Activated naive CD8-positive, alpha-beta T cell treated with anti-CD3 and anti-CD28 coated beads, Interleukin-2, amount 10 ng/mL, durations not matched to agents 7 days and 5 days (primary cell): ENCODE data around the gene CARM1. TPM values are rescaled to one million over a fixed set of nuclear protein-coding genes. Genes with fewer than 3 reads are reported as not detected.

Experiments
- ATAC-seq: fragments of 150-1000 bp; cut with Tn5 transposase; one replicate; pipeline ENCODE4 v1.10.0; 2021; ENCODE audit warnings: low read depth, moderate library complexity
- POLR2A ChIA-PET: fragments of 350-600 bp; sonication (Branson Sonifier 250); formaldehyde crosslinking; loops from one replicate; lab custom pipeline; 2021; ENCODE audit warnings: antibody characterized with exemption; lab: Charles Lee
- DNase-seq: peaks from one replicate; pipeline ENCODE4 v3.0.0; 2021
- H3K27ac Mint-ChIP-seq: one replicate; pipeline ENCODE4 v1.8.0; 2022; ENCODE audit warnings: mild to moderate bottlenecking, mixed read lengths
- H3K27me3 Mint-ChIP-seq: one replicate; pipeline ENCODE4 v1.8.0; 2022; ENCODE audit warnings: mild to moderate bottlenecking, moderate library complexity, mixed read lengths
- H3K36me3 Mint-ChIP-seq: one replicate; pipeline ENCODE4 v1.8.0; 2021; ENCODE audit warnings: mild to moderate bottlenecking, mixed read lengths
- H3K4me1 Mint-ChIP-seq: one replicate; pipeline ENCODE4 v1.8.0; 2021; ENCODE audit warnings: mixed read lengths
- H3K4me3 Mint-ChIP-seq: one replicate; pipeline ENCODE4 v1.8.0; 2022; ENCODE audit warnings: mild to moderate bottlenecking, moderate library complexity, mixed read lengths
- H3K9me3 Mint-ChIP-seq: one replicate; pipeline ENCODE4 v1.8.0; 2021; ENCODE audit warnings: mixed read lengths
- total RNA-seq, 2 experiments: library from RNA; stranded (reverse); gene quantifications; one replicate each; pipeline ENCODE4 v1.2.3, GENCODE V29; 2021

CARM1 gene
- total RNA-seq, 2 experiments from 2014 or later, result 28.3 to 31.5 TPM

DNA sequence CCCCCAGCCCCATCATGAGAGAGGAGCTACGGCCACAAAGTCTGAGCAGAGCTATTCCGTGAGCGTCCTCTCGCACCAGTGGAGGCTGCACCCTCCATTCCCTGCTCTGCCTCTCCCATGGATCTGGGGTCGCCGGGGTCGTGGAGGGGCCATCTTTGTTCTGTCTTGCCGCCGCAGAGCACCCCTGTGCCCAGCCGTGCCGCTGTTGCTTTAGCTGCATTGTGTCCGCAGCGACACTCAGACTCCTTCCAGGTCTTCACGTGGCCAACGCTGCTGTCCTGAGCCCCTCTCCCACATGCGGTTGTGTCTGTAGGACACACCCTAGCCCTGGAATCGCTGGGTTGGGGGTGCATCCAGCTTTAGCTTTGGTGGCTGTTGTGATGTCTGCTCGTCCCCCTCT is 41.3 kb downstream of the CARM1 start:
- Mint-ChIP-seq H3K27me3 (no peaks in the 10 kb centered on the region), H3K4me3 (no peak overlapping the region), H3K36me3 (peaks cover 3% of the 10 kb centered on the region), H3K4me1 (no peaks in the 10 kb centered on the region), H3K27ac (no peak overlapping the region), H3K9me3 (no peaks in the 10 kb centered on the region)
- POLR2A ChIA-PET, result interaction anchor here (0.5 to 0.7 kb wide), 2 partner anchors 26 to 354 kb away, joined by 3 to 5 read pairs; no protein-coding TSS in a partner anchor
- no peak for ATAC-seq
- DNase-seq, result no peak

DNA sequence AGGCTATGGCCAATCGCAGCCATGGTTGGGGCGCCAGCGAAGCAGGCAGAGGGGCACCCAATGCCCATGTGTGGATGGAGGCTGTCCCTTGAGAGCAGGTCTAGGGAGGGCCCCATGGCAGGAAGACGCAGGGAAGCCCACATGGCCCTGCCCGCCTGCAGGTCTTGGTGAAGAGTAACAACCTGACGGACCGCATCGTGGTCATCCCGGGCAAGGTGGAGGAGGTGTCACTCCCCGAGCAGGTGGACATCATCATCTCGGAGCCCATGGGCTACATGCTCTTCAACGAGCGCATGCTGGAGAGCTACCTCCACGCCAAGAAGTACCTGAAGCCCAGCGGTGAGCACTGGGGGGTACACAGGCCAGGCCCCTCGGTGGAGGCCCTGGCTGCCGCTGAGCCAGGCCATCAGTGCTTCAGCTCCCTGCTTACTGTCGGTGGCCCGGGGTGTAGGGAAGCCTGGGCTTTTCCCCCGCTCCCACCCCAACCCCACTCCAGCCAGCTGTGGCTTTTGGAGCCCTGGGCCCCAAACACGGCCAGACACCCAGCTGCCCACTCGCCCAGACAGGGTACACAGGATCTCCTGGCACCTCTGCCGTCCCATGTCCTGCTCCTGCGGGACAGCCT is 42.5 kb downstream of the CARM1 start:
- POLR2A ChIA-PET, result no interaction called here

DNA sequence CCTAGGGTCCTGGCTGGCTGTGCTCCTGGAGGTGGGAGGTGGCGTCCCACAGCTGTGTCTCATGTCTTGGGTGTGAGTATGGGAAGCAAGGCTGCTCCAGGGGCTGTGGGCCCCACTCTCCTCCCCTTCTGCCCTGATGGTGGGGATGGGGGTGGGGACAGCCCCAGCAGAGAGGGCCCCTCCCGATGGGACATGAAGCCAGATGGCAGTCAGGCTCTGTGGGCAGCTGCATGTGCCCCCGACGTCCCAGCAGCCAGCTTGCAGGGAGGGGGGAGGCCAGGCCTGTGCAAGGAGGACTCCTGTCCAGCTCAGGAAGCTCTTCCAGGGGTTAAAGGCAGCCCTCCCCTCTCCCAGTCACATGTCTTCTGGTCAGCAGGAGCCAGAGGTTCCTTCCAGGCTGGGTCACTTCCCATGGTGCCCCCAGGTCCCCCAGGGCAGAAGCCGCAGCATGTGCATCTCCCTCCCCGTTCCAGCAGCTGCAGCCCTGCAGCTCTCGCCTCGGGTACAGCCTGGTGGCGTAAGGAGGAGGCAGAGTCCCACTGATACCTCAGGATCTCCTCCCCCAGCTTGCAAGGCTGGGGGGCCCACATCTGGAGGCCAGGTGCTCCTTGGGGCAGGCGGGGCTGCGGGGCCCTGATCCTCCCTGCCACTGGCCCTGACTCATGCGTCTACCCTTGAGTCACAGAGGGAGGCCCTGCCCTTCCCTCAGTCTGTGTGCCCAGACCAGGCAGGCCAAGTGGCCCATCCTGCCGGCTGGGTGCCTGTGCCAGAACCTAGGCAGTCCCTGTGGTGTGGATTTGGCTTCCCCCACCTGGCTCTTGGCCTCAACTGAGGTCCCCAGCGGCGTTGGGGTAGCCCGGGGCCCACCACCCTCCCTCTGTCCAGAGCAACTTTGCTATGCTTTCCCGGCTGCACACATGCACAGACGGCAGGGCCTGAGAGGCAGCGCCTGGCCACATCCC is 44.1 kb downstream of the CARM1 start:
- POLR2A ChIA-PET, result no interaction called here
- no peaks in the 10 kb centered on the region for H3K4me1 Mint-ChIP-seq
- H3K4me3 Mint-ChIP-seq, result no peak overlapping the region
- no peak overlapping the region for H3K27ac Mint-ChIP-seq
- no peaks in the 10 kb centered on the region for H3K9me3 Mint-ChIP-seq
- no peaks in the 10 kb centered on the region for H3K27me3 Mint-ChIP-seq
- peaks cover 2% of the 10 kb centered on the region for H3K36me3 Mint-ChIP-seq
- ATAC-seq (no peak), DNase-seq (no peak)

More for the DNA sequence above, 42.5 kb downstream of the CARM1 start:
- Mint-ChIP-seq H3K9me3 (no peaks in the 10 kb centered on the region), H3K27ac (no peak overlapping the region), H3K4me1 (no peaks in the 10 kb centered on the region), H3K27me3 (no peaks in the 10 kb centered on the region), H3K36me3 (peaks cover 2% of the 10 kb centered on the region), H3K4me3 (no peak overlapping the region)
- DNase-seq, result no peak
- no peak for ATAC-seq

DNA sequence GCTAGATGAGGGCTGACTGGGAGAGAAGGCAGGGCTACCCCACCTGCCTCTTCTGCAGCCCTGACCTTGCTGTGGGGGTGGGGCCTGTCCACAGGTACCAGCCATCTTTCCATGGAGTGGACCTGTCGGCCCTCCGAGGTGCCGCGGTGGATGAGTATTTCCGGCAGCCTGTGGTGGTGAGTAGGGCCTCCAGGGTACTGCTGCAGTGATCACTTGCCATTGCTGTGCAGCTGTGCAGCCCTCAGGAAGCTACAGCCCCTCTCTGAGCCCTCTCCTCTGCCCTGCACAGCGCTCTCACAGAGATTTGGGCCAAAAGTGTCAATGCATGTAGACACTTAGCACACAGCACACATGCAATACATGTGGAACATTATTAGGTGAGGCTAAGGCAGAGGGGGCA is 45.2 kb downstream of the CARM1 start:
- no peak for ATAC-seq
- DNase-seq, result no peak
- H3K4me1 Mint-ChIP-seq, result no peaks in the 10 kb centered on the region
- H3K4me3 Mint-ChIP-seq, result no peak overlapping the region
- no peaks in the 10 kb centered on the region for H3K9me3 Mint-ChIP-seq
- H3K27ac Mint-ChIP-seq, result no peak overlapping the region
- H3K27me3 Mint-ChIP-seq, result no peaks in the 10 kb centered on the region
- peaks cover 3% of the 10 kb centered on the region for H3K36me3 Mint-ChIP-seq
- POLR2A ChIA-PET, result no interaction called here

DNA sequence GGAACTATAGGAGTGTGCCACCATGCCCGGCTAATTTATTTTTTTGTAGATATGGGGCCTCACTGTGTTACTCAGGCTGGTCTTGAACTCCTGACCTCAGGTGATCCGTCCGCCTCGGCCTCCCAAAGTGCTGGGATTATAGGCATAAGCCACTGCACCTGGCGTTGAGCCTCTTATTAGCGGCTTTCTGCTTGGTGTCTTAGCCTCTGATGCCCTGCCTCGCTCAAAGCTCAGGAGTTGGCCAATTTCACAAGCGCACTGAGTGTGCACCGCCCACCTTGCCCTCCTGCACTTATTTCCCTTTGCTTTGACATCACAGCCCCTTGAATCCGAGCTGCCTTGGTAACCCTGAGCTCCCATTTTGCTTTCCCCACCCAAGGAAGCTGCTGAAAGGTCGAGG is 47.0 kb downstream of the CARM1 start:
- no peaks in the 10 kb centered on the region for H3K27me3 Mint-ChIP-seq
- peaks cover 2% of the 10 kb centered on the region for H3K36me3 Mint-ChIP-seq
- POLR2A ChIA-PET, result interaction anchor here (1.0 kb wide), 1 partner anchor 10 kb away, joined by 3 read pairs; no protein-coding TSS in a partner anchor

DNA sequence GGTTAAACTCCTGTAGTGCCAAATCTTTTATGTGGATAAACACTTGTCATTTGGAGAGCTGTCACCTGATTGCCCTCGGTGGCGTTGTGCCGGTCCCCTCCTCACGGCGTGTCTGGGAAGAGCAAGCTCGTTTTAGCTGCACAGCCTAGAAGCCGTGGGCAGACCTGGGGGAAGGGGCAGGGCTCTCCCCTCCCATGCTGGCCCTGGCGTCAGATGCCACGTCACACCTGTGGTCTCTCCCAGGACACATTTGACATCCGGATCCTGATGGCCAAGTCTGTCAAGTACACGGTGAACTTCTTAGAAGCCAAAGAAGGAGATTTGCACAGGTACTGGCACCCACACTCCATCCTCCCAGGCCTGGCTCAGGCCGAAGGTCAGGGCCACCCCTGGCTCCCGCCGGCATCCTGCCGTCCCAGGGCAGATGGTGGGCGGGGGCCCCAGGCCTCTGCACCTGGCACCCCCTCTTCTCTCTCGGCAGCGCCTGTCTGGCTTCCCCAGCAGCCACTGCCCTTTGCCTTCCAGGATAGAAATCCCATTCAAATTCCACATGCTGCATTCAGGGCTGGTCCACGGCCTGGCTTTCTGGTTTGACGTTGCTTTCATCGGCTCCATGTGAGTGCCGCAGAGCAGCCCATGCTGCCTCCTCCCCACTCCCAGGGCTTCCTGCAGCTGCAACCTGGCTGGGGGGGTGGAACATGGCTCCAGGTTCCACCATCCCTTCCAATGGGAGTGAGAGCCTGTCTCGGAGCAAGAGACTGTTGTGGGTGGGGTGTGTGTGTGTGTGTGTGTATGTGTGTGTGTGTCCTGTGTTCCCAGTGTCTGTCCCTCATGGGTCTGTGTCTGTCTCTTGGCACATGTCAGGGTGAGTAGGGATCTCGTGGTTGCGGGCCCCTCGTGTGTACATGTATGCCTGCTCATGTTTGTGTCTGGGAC is 48.3 kb downstream of the CARM1 start:
- Mint-ChIP-seq H3K4me3 (no peak overlapping the region), H3K27me3 (no peaks in the 10 kb centered on the region), H3K36me3 (peaks cover 2% of the 10 kb centered on the region), H3K27ac (no peak overlapping the region), H3K9me3 (no peaks in the 10 kb centered on the region), H3K4me1 (no peaks in the 10 kb centered on the region)
- POLR2A ChIA-PET, result no interaction called here
- ATAC-seq (no peak), DNase-seq (no peak)

More for the DNA sequence above, 47.0 kb downstream of the CARM1 start:
- Mint-ChIP-seq H3K4me3 (no peak overlapping the region), H3K9me3 (no peaks in the 10 kb centered on the region), H3K4me1 (no peaks in the 10 kb centered on the region), H3K27ac (no peak overlapping the region)
- ATAC-seq (no peak), DNase-seq (no peak)

DNA sequence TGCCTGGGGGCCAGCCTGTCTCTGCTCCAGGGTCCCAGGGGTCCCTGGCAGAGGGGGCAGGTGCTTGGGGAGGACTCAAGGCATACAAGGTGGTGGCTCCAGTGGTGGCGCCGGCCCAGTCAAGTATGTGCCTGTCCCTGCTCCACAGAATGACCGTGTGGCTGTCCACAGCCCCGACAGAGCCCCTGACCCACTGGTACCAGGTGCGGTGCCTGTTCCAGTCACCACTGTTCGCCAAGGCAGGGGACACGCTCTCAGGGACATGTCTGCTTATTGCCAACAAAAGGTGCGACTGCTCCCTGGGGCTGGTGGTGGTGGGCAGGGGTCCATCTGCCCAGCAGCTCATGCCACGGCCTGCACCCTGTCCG is 48.9 kb downstream of the CARM1 start:
- no peaks in the 10 kb centered on the region for H3K27me3 Mint-ChIP-seq
- H3K36me3 Mint-ChIP-seq, result peaks cover 2% of the 10 kb centered on the region
- DNase-seq (no peak), ATAC-seq (no peak)
- POLR2A ChIA-PET, result no interaction called here
- no peaks in the 10 kb centered on the region for H3K9me3 Mint-ChIP-seq
- H3K27ac Mint-ChIP-seq, result no peak overlapping the region
- H3K4me3 Mint-ChIP-seq, result no peak overlapping the region
- no peaks in the 10 kb centered on the region for H3K4me1 Mint-ChIP-seq

DNA sequence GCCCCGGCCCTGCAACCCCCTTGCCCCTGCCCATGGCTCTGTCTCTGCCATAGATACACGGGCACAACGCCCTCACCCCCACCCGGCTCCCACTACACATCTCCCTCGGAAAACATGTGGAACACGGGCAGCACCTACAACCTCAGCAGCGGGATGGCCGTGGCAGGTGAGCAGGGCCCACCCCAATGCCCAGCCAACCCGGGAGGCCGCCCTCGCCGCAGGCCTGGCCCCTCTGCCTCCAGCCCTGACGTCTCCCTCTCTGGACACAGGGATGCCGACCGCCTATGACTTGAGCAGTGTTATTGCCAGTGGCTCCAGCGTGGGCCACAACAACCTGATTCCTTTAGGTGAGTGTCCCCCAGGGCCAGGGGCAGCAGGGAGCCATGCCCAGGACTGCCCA is 49.4 kb downstream of the CARM1 start:
- no peaks in the 10 kb centered on the region for H3K9me3 Mint-ChIP-seq
- DNase-seq, result no peak
- H3K4me3 Mint-ChIP-seq, result no peak overlapping the region
- H3K36me3 Mint-ChIP-seq, result peaks cover 2% of the 10 kb centered on the region
- no peak for ATAC-seq
- no peaks in the 10 kb centered on the region for H3K4me1 Mint-ChIP-seq
- no peak overlapping the region for H3K27ac Mint-ChIP-seq
- POLR2A ChIA-PET, result no interaction called here
- no peaks in the 10 kb centered on the region for H3K27me3 Mint-ChIP-seq

DNA sequence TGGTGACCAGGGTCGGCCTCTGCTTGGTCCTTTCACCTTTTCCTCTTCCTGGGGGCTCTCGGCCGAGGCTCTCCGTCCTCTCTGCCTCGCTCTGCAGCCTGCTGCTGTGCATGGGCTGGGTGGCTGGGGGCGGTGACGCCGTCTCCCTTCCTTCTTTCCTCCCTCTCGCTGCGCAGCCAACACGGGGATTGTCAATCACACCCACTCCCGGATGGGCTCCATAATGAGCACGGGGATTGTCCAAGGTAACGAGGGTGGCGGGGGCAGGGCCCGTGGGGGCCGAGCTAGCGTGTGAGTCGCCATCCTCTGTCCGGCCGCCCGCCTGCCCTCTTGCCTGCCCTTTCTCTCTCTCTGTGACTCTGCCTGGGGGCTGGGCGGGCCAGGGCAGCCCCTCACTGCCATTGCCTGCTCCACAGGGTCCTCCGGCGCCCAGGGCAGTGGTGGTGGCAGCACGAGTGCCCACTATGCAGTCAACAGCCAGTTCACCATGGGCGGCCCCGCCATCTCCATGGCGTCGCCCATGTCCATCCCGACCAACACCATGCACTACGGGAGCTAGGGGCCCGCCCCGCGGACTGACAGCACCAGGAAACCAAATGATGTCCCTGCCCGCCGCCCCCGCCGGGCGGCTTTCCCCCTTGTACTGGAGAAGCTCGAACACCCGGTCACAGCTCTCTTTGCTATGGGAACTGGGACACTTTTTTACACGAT is 50.0 kb downstream of the CARM1 start:
- Mint-ChIP-seq H3K4me3 (no peak overlapping the region), H3K27me3 (no peaks in the 10 kb centered on the region), H3K27ac (no peak overlapping the region), H3K36me3 (peaks cover 2% of the 10 kb centered on the region), H3K4me1 (no peaks in the 10 kb centered on the region), H3K9me3 (no peaks in the 10 kb centered on the region)
- POLR2A ChIA-PET, result no interaction called here
- DNase-seq, result no peak
- no peak for ATAC-seq

DNA sequence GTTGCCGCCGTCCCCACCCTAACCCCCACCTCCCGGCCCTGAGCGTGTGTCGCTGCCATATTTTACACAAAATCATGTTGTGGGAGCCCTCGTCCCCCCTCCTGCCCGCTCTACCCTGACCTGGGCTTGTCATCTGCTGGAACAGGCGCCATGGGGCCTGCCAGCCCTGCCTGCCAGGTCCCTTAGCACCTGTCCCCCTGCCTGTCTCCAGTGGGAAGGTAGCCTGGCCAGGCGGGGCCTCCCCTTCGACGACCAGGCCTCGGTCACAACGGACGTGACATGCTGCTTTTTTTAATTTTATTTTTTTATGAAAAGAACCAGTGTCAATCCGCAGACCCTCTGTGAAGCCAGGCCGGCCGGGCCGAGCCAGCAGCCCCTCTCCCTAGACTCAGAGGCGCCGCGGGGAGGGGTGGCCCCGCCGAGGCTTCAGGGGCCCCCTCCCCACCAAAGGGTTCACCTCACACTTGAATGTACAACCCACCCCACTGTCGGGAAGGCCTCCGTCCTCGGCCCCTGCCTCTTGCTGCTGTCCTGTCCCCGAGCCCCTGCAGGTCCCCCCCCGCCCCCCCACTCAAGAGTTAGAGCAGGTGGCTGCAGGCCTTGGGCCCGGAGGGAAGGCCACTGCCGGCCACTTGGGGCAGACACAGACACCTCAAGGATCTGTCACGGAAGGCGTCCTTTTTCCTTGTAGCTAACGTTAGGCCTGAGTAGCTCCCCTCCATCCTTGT is 50.7 kb downstream of the CARM1 start:
- H3K36me3 Mint-ChIP-seq, result peaks cover 2% of the 10 kb centered on the region
- ATAC-seq, result no peak
- no peaks in the 10 kb centered on the region for H3K4me1 Mint-ChIP-seq
- no peaks in the 10 kb centered on the region for H3K9me3 Mint-ChIP-seq
- no peak overlapping the region for H3K27ac Mint-ChIP-seq
- POLR2A ChIA-PET, result no interaction called here
- no peak overlapping the region for H3K4me3 Mint-ChIP-seq
- H3K27me3 Mint-ChIP-seq, result no peaks in the 10 kb centered on the region
- DNase-seq, result no peak

DNA sequence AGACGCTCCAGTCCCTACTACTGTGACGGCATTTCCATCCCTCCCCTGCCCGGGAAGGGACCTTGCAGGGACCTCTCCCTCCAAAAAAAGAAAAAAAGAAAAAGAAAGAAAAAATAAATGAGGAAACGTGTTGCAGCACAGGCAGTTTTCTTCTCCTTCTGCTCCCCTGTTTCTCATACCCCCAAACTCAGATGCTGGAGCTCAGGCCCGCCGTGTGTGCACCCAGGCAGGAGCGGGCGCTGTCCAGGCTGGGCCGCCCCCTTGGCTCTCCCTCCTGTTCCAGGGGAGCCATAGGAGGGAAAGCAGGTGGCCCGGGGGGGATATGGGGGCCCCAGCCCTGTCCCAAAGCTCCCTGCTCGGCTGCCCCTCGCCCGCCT is 51.3 kb downstream of the CARM1 start:
- H3K4me1 Mint-ChIP-seq, result peaks cover 5% of the 10 kb centered on the region
- no peaks in the 10 kb centered on the region for H3K27me3 Mint-ChIP-seq
- H3K9me3 Mint-ChIP-seq, result no peaks in the 10 kb centered on the region
- POLR2A ChIA-PET, result no interaction called here
- no peak overlapping the region for H3K27ac Mint-ChIP-seq
- ATAC-seq (no peak), DNase-seq (no peak)
- H3K4me3 Mint-ChIP-seq, result no peak overlapping the region
- H3K36me3 Mint-ChIP-seq, result peaks cover 2% of the 10 kb centered on the region
